Upper lobe of left lung (tissue), 6 donors: ENCODE measurements around the gene GALNT6. TPM values are rescaled to one million over a fixed set of nuclear protein-coding genes. Genes with fewer than 3 reads are reported as not detected.

Experiments
- ATAC-seq, 2 donors: fragments of 200-7000 bp; cut with Tn5 transposase; one replicate each; pipeline ENCODE4 v1.9.1; 2022; ENCODE audit warnings: mild to moderate bottlenecking in 2 of 2, moderate library complexity in 2 of 2; ENCODE audit not compliant: low FRiP score in 2 of 2
- DNase-seq, 2 donors: peaks; one replicate each; pipeline ENCODE4 v3.0.0-alpha.2; 2019 to 2020
- H3K27ac ChIP-seq, 4 donors: fragments of 200-600 bp; sonication (generic); one replicate each; pipeline ENCODE4 v1.5.1; 2016 to 2019
- H3K27me3 ChIP-seq, 4 donors: fragments of 200-600 bp; sonication (generic); one replicate each; pipeline ENCODE4 v1.5.1; 2017 to 2019
- H3K36me3 ChIP-seq, 4 donors: fragments of 200-600 bp; sonication (generic); one replicate each; pipeline ENCODE4 v1.5.1; 2016 to 2019
- H3K4me1 ChIP-seq, 4 donors: fragments of 200-600 bp; sonication (generic); one replicate each; pipeline ENCODE4 v1.5.1; 2018 to 2019
- H3K4me3 ChIP-seq, 4 donors: fragments of 200-600 bp; sonication (generic); one replicate each; pipeline ENCODE4 v1.5.1; 2017 to 2019; ENCODE audit warnings: mild to moderate bottlenecking in 2 of 4, moderate library complexity in 1 of 4
- H3K9me3 ChIP-seq, 4 donors: fragments of 200-600 bp; sonication (generic); one replicate each; pipeline ENCODE4 v1.5.1; 2018 to 2019
- EP300 ChIP-seq, 4 donors: sonication (generic); formaldehyde crosslinking; IDR thresholded peaks; one replicate each; pipeline ENCODE4 v1.5.1; 2017; ENCODE audit warnings: antibody characterized with exemption in 4 of 4, control low read depth in 2 of 4
- POLR2A ChIP-seq, 4 donors: fragments of 450-650 bp; IDR thresholded peaks; one replicate each; pipeline ENCODE4 v1.5.1; 2016 to 2017; ENCODE audit warnings: antibody characterized with exemption in 4 of 4, mild to moderate bottlenecking in 2 of 4
- POLR2AphosphoS5 ChIP-seq, 2 donors: sonication (generic); formaldehyde crosslinking; IDR thresholded peaks; one replicate each; pipeline ENCODE4 v1.5.1; 2017; ENCODE audit warnings: antibody characterized with exemption in 2 of 2
- WGBS, 2 donors: methylation state at CpG; one replicate each; pipeline ENCODE4 v1.1.5; 2017 to 2018; 5-methylcytosine and 5-hydroxymethylcytosine counted together
- total RNA-seq, 6 donors: library from RNA; depleted of rRNA in 4 of 6; stranded (reverse); fragments of >200 nt in 4 of 6; gene quantifications; one replicate each; pipeline versions ENCODE4 v1.1.0 to v1.2.1, GENCODE V29; 2016 to 2021
- TF ChIP-seq, protein P1 (sequence below), 6 experiments: fragments of 450-650 bp in 4 of 6; fragments of 200-600 bp in 2 of 6; sonication (generic) in 2 of 6; IDR thresholded peaks; one replicate each; pipeline ENCODE4 v1.5.1; 2016 to 2019; ENCODE audit warnings: antibody characterized with exemption in 6 of 6
- donor health status: DM: no; HTN: no; CAD: no; lungs with moderate emphysema.
- donor health status: DM: no; HTN: yes; CAD: no; lungs with severe emphysema.

GALNT6 gene, protein sequence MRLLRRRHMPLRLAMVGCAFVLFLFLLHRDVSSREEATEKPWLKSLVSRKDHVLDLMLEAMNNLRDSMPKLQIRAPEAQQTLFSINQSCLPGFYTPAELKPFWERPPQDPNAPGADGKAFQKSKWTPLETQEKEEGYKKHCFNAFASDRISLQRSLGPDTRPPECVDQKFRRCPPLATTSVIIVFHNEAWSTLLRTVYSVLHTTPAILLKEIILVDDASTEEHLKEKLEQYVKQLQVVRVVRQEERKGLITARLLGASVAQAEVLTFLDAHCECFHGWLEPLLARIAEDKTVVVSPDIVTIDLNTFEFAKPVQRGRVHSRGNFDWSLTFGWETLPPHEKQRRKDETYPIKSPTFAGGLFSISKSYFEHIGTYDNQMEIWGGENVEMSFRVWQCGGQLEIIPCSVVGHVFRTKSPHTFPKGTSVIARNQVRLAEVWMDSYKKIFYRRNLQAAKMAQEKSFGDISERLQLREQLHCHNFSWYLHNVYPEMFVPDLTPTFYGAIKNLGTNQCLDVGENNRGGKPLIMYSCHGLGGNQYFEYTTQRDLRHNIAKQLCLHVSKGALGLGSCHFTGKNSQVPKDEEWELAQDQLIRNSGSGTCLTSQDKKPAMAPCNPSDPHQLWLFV
- total RNA-seq, result 10 to 100 TPM in 5 of 6 donors, 1 to 10 TPM in 1; 8.3 to 56.6 (median 21.3) TPM

DNA sequence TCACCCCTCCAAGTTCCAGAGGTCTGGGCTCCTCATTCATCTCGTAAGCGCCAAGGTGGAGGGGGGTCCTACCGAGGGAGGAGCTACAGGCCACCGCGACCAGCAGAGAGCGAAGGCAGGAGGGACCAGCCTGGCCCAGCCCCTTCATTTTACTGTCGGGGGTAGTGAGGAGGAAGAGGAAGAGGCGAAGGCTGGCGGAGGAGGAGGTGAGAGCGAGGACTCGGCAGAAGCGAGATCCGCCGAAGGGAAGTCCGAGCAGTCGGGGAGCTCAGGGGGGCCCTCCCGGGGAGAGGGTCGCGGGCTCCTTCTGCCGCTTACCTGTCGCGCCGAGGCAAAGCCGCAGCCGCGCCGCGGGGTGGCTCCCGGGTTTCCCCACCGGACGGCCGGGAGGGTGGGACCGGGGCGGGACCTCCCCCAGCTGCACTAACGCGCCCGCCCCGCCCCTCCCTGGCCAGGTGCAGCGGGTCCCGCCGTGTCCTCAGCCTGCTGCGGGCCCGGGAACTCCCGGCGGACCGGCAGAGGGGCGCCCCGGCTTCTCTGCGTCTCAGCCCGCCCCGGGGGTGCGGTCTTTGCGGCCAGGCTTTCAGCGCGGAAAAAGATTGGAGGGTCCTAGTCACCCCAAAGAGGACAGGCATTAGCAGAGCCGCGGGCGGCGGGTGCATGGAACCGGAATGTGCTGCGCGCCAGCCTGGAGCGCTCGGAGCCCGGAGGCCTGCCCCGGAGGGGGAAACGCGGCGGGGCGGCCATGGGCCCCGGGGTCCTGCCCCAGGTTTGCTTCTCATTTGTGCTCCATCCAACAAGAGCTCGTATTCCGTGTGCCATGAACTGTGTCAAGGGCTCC is at the start of gene GALNT6:
Gene GALNT6, minus strand, starts transcription at position 124 of the 841 bp plus-strand sequence. CDS start 11,625 bp downstream, outside the sequence.
- Histone ChIP-seq H3K36me3 (no peaks in the 10 kb centered on the region), H3K9me3 (no peaks in the 10 kb centered on the region), H3K4me3 (peak within 1 kb of the TSS; percentile 36 to 59 (median 56)), H3K4me1 (peaks cover 12 to 27% (median 16%) of the 10 kb centered on the region in 4 donors), H3K27ac (peak within 1 kb of the TSS; percentile 5 to 82 (median 68)), H3K27me3 (peaks cover 0 to 9% (median 3%) of the 10 kb centered on the region in 4 donors)
- peak; percentile 25 to 64 for ATAC-seq
- TF ChIP-seq, protein P1, sequence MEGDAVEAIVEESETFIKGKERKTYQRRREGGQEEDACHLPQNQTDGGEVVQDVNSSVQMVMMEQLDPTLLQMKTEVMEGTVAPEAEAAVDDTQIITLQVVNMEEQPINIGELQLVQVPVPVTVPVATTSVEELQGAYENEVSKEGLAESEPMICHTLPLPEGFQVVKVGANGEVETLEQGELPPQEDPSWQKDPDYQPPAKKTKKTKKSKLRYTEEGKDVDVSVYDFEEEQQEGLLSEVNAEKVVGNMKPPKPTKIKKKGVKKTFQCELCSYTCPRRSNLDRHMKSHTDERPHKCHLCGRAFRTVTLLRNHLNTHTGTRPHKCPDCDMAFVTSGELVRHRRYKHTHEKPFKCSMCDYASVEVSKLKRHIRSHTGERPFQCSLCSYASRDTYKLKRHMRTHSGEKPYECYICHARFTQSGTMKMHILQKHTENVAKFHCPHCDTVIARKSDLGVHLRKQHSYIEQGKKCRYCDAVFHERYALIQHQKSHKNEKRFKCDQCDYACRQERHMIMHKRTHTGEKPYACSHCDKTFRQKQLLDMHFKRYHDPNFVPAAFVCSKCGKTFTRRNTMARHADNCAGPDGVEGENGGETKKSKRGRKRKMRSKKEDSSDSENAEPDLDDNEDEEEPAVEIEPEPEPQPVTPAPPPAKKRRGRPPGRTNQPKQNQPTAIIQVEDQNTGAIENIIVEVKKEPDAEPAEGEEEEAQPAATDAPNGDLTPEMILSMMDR (IDR thresholded peaks at IDR 0.05), result no peak
- TF ChIP-seq EP300 (IDR thresholded peaks at IDR 0.05), result no peak
- TF ChIP-seq POLR2AphosphoS5 (IDR thresholded peaks at IDR 0.05), result no peak
- TF ChIP-seq POLR2A (IDR thresholded peaks at IDR 0.05), result peak in 1 of 4 donors; percentile 10
- peak; percentile 69 to 92 for DNase-seq
- WGBS, 2 donors, result 0 to 1% methylated on average over 19 to 52 of the region's 73 CpGs

DNA sequence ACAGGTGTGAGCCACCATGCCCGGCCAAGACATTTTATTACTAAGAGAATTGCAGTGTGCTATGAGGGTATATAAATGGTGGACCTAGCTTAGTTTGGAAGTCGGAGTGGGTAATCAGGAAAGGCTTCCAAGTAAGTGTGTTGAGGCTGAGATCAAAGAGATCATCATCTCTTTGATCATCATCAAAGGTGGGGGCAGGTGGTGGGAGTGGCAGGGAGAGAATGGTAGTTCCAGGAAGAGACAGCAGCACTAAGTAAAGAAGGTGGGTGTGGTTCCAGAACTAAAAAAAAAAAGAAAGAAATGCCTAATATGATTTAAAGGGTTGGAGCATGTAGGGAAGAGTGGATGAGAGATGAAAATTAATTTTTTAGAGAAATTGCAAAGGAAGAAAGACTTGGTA is 48.1 kb upstream of the GALNT6 start:
- TF ChIP-seq, protein P1 (IDR thresholded peaks at IDR 0.05), result no peak
- TF ChIP-seq POLR2A (IDR thresholded peaks at IDR 0.05) (no peak), EP300 (IDR thresholded peaks at IDR 0.05) (no peak)
- DNase-seq (no peak), ATAC-seq (no peak)
- Histone ChIP-seq H3K4me3 (no peak overlapping the region), H3K4me1 (no peaks in the 10 kb centered on the region), H3K27ac (no peak overlapping the region), H3K9me3 (no peaks in the 10 kb centered on the region), H3K27me3 (no peaks in the 10 kb centered on the region), H3K36me3 (no peaks in the 10 kb centered on the region)
- 91 to 94% methylated on average over 2 of the region's 2 CpGs for WGBS, 2 donors

DNA sequence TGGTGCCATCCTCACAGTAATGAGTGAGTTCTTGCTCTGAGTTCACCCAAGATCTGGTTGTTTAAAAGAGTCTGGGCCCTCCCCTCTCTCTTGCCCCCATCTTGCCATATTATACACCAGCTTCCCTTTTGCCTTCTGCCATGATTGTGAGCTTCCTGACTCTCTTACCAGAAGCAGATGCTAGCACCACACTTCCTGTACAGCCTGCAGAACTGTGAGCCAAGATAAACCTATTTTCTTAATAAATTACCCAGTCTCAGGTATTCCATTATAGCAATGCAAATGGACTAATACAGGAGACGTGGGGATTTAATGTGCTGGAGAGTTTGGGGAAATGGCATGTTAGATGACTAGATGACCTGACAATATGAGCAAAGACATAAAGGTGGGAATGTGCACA is 46.2 kb upstream of the GALNT6 start:
- ATAC-seq (no peak), DNase-seq (no peak)
- Histone ChIP-seq H3K36me3 (no peaks in the 10 kb centered on the region), H3K4me1 (no peaks in the 10 kb centered on the region), H3K27ac (no peak overlapping the region), H3K27me3 (no peaks in the 10 kb centered on the region), H3K9me3 (no peaks in the 10 kb centered on the region), H3K4me3 (no peak overlapping the region)
- TF ChIP-seq POLR2A (IDR thresholded peaks at IDR 0.05), result no peak
- 48 to 52% methylated on average over 1 of the region's 1 CpG for WGBS, 2 donors

DNA sequence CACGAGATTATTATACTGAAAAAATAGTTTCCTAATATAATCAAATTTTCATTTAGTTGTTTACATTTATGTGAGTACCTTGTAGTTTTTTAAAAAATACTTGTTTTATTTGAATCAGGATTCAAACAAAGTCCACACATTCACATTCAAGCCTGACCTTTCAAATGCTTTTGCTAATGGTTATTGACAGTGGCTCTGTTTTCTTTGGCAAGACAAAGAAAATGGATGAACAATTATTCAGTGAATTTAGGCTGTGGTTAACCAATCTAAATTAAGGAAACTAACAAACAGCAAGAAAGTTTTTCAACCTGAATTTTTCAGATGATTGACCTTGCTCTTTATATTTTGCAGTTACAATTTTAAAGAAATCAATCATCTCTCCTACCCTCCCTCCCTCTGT is 43.1 kb upstream of the GALNT6 start:
- WGBS, 2 donors, result 28 to 38% methylated on average over 1 of the region's 1 CpG

More for the DNA sequence above, 43.1 kb upstream of the GALNT6 start:
- DNase-seq, result no peak
- Histone ChIP-seq H3K27ac (no peak overlapping the region), H3K4me3 (no peak overlapping the region), H3K27me3 (no peaks in the 10 kb centered on the region), H3K36me3 (no peaks in the 10 kb centered on the region), H3K9me3 (no peaks in the 10 kb centered on the region), H3K4me1 (no peaks in the 10 kb centered on the region)
- ATAC-seq, result no peak
- no peak for TF ChIP-seq EP300 (IDR thresholded peaks at IDR 0.05)
- TF ChIP-seq, protein P1 (IDR thresholded peaks at IDR 0.05), result no peak
- no peak for TF ChIP-seq POLR2AphosphoS5 (IDR thresholded peaks at IDR 0.05)
- TF ChIP-seq POLR2A (IDR thresholded peaks at IDR 0.05), result no peak
